ENCODE results near the gene SYTL2. TPM values are rescaled to one million over a fixed set of nuclear protein-coding genes. Genes with fewer than 3 reads are reported as not detected.

SYTL2 gene
- total RNA-seq, 1 donor from 2014 or later: 39.0 TPM

DNA sequence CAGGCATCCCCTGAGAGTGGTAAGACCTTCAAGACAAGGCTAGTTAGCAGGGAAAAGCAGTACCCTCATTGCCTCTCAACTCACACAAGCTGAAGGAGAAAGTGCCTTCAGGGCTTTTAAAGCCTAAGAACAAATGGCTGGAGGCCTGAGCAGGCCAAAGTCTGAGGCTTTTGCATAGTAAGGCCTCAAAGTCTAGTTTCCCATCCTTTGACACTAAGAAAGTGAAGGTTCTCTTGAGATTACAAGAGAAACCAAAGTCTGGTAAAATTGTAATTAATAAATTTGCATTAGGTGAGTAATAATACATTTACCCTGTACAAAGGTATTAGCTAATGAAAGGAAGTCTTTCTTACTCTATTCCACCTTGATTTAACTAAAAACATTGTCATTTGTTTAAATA is 78.0 kb downstream of the SYTL2 start:
- no peak for DNase-seq (ENCODE audit: low spot score)

GRCh38 chr11:85726381-85726780 is 84.6 kb downstream of the SYTL2 start:
- no peak for DNase-seq (ENCODE audit: low spot score)

DNA sequence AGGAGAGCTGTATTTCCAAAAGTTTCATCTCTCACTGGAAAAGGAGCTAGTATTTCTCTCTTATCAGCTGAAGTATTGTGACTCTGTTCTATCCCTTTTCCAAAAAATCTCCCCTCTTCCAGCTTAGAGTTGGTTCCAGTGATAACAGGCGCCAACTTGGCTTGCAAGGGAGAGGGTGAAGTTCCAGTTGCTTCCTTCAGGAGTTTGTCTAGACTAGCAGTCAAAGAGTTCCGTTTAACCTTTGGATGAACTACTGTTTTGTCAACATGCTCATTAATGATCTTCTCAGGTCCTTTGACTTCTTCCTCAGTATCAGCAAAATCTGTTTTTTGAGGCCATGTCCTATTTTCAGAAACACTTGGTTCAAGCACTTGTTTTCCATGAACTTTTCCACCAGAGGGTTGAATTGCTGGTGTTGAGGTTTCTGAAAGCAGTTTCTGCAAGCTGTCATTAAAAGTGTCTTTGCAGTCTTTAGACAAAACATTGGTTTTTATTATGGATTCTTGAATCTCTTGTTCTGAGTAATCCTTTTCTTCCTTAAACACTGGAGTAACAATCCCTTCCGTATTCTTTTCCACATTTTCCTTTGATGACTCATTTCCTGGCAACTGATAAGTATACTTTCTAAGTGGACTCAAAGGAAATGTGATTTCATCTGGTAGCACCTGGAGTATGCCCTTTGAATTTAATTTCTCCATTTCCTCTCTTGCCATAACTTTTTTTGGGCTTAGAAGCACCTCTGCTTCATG is 85.3 kb downstream of the SYTL2 start:
- DNase-seq (ENCODE audit: low spot score): no peak

DNA sequence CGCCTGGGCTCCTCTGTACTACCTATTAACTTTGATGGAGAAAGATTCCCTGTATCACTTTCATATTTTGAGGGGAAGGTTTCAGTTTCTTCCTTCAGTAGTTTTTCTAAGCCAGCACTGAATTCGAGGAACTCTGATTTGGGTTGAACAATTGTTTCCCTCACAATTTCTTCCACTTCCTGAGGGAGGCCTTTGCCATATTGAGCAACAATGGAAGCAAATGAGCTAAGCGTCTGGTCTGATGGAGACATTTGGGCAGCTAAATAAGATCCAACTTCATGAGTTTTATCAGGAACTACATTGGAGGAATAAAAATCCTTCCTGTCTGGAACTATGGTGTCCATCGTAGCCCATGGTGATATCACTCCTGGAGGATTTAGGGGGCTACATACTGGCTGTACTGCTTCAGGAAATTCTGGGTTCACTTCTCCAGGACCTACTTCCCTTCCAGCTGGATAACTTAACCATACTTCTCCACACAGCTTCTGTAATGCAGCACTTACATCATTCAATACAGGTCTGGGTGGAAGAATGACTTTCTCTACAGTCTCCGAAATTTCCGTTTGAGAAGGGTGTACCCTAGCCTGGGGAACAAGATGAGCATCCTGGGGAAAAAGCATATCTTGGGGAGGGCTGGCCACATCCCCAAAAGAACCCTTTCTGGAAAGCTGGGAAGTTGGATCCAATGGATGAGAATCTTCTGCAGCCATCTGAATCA is 86.0 kb downstream of the SYTL2 start:
- DNase-seq (ENCODE audit: low spot score): no peak

GRCh38 chr11:85723088-85723487 is 87.9 kb downstream of the SYTL2 start:
- DNase-seq (ENCODE audit: low spot score): no peak

- DNase-seq (ENCODE audit: low spot score): no peak
These were observed 89.8 kb downstream of the SYTL2 start for GRCh38 chr11:85721191-85721590.

DNA sequence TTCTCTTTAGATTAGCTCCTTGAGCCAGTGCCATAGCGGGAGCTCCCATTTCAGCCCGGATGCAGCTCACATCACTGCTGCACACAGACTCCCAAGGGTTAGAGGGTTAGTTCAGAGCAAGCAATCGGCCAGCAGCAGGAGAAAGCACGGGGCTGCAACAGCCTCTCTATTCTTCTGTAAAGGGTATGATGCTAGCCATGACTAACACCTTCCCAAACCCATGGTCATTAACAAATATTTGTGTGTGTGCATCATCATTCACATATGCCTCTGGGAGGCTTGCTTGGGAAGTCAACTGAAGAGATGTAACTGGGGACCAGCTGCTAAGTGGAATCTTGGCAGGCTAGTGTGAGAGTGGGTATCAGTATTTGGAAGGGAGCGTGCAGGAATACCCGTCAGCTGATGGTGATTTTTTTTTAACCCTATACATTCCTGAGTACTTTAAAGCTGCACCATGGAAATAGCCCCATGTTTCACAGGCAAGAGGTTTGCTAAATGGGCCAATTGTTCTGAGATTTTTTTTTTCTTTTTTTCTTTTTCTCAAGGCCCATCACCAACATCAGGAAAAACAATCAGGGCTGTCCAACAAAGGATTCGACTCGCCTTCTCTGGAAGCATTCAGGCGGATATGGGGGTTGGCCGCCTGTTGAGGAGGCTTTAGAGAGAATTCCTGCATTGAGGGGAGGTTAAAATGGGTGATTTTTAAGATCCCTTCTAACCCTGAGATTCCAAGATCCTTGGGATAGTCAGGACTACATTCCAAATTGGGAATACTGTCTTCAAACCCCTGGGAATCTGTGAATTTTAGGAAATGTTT is 91.7 kb downstream of the SYTL2 start:
- DNase-seq (ENCODE audit: low spot score): peak; percentile 11

GRCh38 chr11:85718126-85718943 is 92.6 kb downstream of the SYTL2 start:
- DNase-seq (ENCODE audit: low spot score): no peak

DNA sequence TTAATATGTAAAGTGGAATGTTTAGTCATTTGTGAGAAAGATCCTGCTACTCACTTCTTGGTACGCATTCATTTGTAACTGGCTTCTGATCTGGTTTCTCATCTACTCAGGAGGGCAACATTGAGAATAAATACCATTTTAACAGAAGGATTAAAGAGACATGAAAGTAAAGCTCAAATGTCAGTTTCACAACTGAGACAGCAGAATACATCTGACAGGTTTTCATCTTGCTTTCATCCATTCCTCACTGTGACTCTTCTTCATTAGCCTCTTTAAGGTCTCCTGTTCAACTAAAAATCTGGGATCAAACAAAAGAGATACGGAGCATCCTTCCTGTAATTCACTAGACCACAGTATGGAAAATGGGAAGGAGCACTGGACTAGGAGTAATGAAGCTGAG is 93.5 kb downstream of the SYTL2 start:
- DNase-seq (ENCODE audit: low spot score): no peak

DNA sequence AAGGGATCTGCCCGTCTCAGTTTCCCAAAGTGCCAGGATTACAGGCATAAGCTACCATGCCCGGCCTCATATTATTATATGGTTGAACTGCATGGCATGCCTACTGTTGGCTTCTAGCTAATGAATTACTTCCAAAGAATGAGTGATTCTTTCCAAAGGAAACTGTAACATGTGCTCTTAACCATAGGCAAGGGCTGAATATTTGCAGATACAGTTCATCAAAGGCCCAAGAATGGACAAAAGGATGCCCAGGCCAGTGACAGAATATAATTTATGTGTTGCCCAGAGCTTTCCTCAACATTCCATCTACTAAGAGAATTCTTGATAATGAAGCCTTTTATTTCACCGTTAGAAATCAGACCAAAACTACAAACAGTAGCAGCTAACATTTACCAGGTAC is 98.0 kb downstream of the SYTL2 start:
- DNase-seq (ENCODE audit: low spot score): no peak

GRCh38 chr11:85710917-85711316 is 100.0 kb downstream of the SYTL2 start:
- DNase-seq (ENCODE audit: low spot score): no peak

DNA sequence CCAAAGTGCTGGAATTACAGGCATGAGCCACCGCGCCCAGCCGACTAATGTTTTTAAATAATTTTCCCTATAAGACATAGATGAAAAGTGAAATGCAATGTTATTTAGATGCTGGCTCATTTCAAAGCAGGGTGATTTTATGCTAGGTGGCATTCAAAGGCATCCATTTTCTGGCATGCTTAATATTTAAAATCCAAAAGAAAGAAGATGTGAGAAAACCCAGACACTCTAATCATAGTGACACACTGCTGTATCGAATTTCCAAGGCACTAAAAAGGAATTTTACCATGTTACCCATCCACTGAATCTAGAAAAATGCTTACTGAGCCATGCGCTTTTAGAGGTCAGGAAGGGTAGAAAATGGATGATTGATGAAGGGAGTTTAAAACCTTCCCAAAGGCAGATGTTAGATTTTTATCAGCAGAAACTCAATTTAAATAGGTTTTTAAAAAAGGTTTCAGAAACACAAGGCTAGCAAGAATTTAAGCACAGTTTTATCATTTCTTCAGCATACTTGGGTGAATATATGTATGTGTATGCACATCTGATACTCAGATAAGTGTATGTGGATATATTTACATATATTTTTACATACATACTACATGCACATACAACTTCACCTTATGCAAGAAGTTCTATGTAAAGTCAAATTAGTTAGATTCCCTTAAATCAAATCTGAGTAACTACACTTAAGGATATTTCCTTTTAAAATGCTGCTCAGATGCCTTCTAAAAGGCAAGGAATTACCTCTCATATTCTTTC is 100.8 kb downstream of the SYTL2 start:
- no peak for DNase-seq (ENCODE audit: low spot score)

DNA sequence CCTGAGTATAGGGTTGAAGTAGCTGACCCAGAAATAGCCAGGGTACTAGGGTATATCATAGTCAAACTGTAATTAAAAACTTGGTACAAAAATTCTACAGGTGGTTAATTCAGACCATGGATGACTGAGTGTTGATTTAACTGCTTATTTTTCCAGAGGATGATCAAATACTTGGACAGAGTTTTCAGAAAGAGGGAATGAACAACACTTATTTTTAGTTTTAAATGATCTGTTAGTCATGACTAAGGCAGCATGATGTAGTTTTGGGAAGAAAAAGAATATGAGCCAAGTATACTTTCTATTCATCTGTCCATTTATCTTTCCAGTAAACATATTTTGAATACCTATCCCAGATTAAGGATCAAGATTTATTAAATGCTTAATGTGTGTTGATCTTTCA is 105.1 kb downstream of the SYTL2 start:
- DNase-seq (ENCODE audit: low spot score): no peak

- DNase-seq (ENCODE audit: low spot score): no peak
These were observed 106.0 kb downstream of the SYTL2 start for GRCh38 chr11:85704967-85705366.

GRCh38 chr11:85699957-85700741 is 110.8 kb downstream of the SYTL2 start:
- no peak for DNase-seq (ENCODE audit: low spot score)

GRCh38 chr11:85698195-85698594 is 112.7 kb downstream of the SYTL2 start:
- DNase-seq (ENCODE audit: low spot score): no peak

- DNase-seq (ENCODE audit: low spot score): no peak
These were observed 113.2 kb downstream of the SYTL2 start for GRCh38 chr11:85697747-85698146.

GRCh38 chr11:85695546-85695945 is 115.4 kb downstream of the SYTL2 start:
- DNase-seq (ENCODE audit: low spot score): no peak

DNA sequence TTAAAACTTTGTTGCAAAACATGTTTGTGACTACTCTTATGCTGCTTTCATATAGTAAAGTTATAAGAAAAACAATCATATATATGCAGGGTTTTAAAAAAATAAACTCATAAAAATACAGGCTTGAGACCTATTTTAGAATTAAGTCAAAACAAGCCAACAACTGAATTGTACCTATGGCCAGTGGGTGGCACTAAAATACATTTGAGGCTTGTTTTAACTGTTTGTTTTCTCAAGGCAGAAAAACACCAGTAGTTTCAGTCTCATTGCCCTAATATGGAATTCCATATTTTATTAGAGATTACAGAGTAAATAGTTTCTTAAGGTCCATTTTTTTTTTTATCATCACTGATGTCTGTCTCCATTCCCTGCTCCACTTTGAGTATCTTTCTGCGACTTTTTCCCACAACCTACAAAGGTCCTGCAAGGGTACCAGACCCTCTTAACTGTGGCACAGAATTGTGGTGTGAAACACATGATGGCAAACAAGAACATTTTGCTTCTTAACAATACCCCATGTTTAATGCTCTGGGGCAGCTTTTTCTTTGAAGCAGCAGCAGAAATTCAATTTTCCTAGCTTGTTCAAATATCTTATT is 116.5 kb downstream of the SYTL2 start:
- no peak for DNase-seq (ENCODE audit: low spot score)
